ENCODE data around the gene PRDM2. TPM values are rescaled to one million over a fixed set of nuclear protein-coding genes. Genes with fewer than 3 reads are reported as not detected.
"Not testable (repeated sequence)": the region's sequence is repeated elsewhere in the genome, so short reads cannot be mapped to it uniquely, and the experiment has no call there.

Gene PRDM2
- total RNA-seq, 4 donors from 2014 or later, result 54.4 to 99.1 (median 63.1) TPM

GRCh38 chr1:13714851-13715250, 14.9 kb downstream of the PRDM2 start:
- 57% methylated on average over 3 of the region's 3 CpGs for WGBS
- no peak overlapping the region for H3K4me3 ChIP-seq

GRCh38 chr1:13715616-13716287, 15.8 kb downstream of the PRDM2 start:
- H3K27me3 ChIP-seq; H3K4me3 ChIP-seq; H3K4me1 ChIP-seq; DNase-seq (ENCODE audit: low spot score in 2 of 2); H3K36me3 ChIP-seq; H3K9me3 ChIP-seq: not testable (repeated sequence)
- WGBS, result 70% methylated on average over 8 of the region's 9 CpGs
- H3K27ac ChIP-seq, result peak overlapping the region; percentile 41

More at GRCh38 chr1:13714851-13715250, 14.9 kb downstream of the PRDM2 start:
- TF ChIP-seq POLR2AphosphoS5 (IDR thresholded peaks at IDR 0.05) (no peak), POLR2A (IDR thresholded peaks at IDR 0.05) (no peak), CTCF (IDR thresholded peaks at IDR 0.05) (no peak), EP300 (IDR thresholded peaks at IDR 0.05) (no peak)
- Histone ChIP-seq H3K27me3 (no peaks in the 10 kb centered on the region), H3K36me3 (no peaks in the 10 kb centered on the region), H3K9me3 (no peaks in the 10 kb centered on the region), H3K27ac (peak overlapping the region; percentile 41), H3K4me1 (peaks cover 9% of the 10 kb centered on the region)
- DNase-seq (ENCODE audit: low spot score in 2 of 2), result no peak

GRCh38 chr1:13722808-13723360, 22.9 kb downstream of the PRDM2 start:
- H3K4me1 ChIP-seq, result peaks cover 24% of the 10 kb centered on the region
- no peaks in the 10 kb centered on the region for H3K36me3 ChIP-seq
- peak overlapping the region; percentile 18 for H3K27ac ChIP-seq
- TF ChIP-seq POLR2AphosphoS5 (IDR thresholded peaks at IDR 0.05), result no peak
- no peak for TF ChIP-seq EP300 (IDR thresholded peaks at IDR 0.05)
- TF ChIP-seq POLR2A (IDR thresholded peaks at IDR 0.05), result no peak
- no peak for TF ChIP-seq CTCF (IDR thresholded peaks at IDR 0.05)
- no peaks in the 10 kb centered on the region for H3K9me3 ChIP-seq
- WGBS, result 57% methylated on average over 7 of the region's 7 CpGs
- H3K4me3 ChIP-seq, result no peak overlapping the region
- DNase-seq (ENCODE audit: low spot score in 2 of 2), result no peak
- no peaks in the 10 kb centered on the region for H3K27me3 ChIP-seq

GRCh38 chr1:13723810-13724209, 23.8 kb downstream of the PRDM2 start:
- DNase-seq (ENCODE audit: low spot score in 2 of 2), result no peak
- Histone ChIP-seq H3K4me3 (no peak overlapping the region), H3K9me3 (no peaks in the 10 kb centered on the region), H3K27ac (no peak overlapping the region), H3K36me3 (no peaks in the 10 kb centered on the region), H3K27me3 (no peaks in the 10 kb centered on the region), H3K4me1 (peaks cover 24% of the 10 kb centered on the region)
- TF ChIP-seq POLR2AphosphoS5 (IDR thresholded peaks at IDR 0.05) (no peak), CTCF (IDR thresholded peaks at IDR 0.05) (no peak)
- WGBS, result 77% methylated on average over 4 of the region's 4 CpGs

GRCh38 chr1:13725714-13726175, 25.8 kb downstream of the PRDM2 start:
- WGBS, result 51% methylated on average over 4 of the region's 4 CpGs
- no peak for DNase-seq (ENCODE audit: low spot score in 2 of 2)

More at GRCh38 chr1:13725714-13726175, 25.8 kb downstream of the PRDM2 start:
- Histone ChIP-seq H3K4me3 (no peak overlapping the region), H3K36me3 (no peaks in the 10 kb centered on the region), H3K27ac (no peak overlapping the region), H3K4me1 (peaks cover 31% of the 10 kb centered on the region), H3K27me3 (no peaks in the 10 kb centered on the region), H3K9me3 (no peaks in the 10 kb centered on the region)
- TF ChIP-seq CTCF (IDR thresholded peaks at IDR 0.05) (peak; percentile 36 to 49), EP300 (IDR thresholded peaks at IDR 0.05) (no peak), POLR2A (IDR thresholded peaks at IDR 0.05) (no peak)

Measured in suprapubic skin (tissue), 4 donors.